Parathyroid adenoma (tissue), 2 donors: ENCODE data around the gene CPN1.
A peak's percentile ranks its signal among the peaks of the same experiment; 100 is the strongest.

Experiments
- H2AFZ ChIP-seq: fragments of 300-600 bp; sonication (generic); one replicate; pipeline ENCODE4 v1.7.0; 2017; ENCODE audit warnings: antibody characterized with exemption, mild to moderate bottlenecking
- H3K27ac ChIP-seq: fragments of 300-600 bp; sonication (generic); one replicate; pipeline ENCODE4 v1.7.0; 2017
- H3K27me3 ChIP-seq: fragments of 300-600 bp; sonication (generic); one replicate; pipeline ENCODE4 v1.7.0; 2017; ENCODE audit warnings: low read length; ENCODE audit not compliant: control insufficient read depth, insufficient read depth
- H3K36me3 ChIP-seq: fragments of 300-600 bp; sonication (generic); one replicate; pipeline ENCODE4 v1.7.0; 2017; ENCODE audit warnings: low read length; ENCODE audit not compliant: control insufficient read depth, insufficient read depth
- H3K4me1 ChIP-seq: fragments of 300-600 bp; sonication (generic); one replicate; pipeline ENCODE4 v1.7.0; 2017; ENCODE audit warnings: control low read depth
- H3K4me2 ChIP-seq: fragments of 300-600 bp; sonication (generic); one replicate; pipeline ENCODE4 v1.7.0; 2017; ENCODE audit warnings: low read length
- H3K4me3 ChIP-seq: fragments of 300-600 bp; sonication (generic); one replicate; pipeline ENCODE4 v1.7.0; 2017; ENCODE audit warnings: low read depth, low read length
- H3K79me2 ChIP-seq: fragments of 300-600 bp; sonication (generic); one replicate; pipeline ENCODE4 v1.7.0; 2017; ENCODE audit warnings: control low read depth
- H3K9ac ChIP-seq: fragments of 300-600 bp; sonication (generic); one replicate; pipeline ENCODE4 v1.7.0; 2017; ENCODE audit warnings: mild to moderate bottlenecking
- H3K9me3 ChIP-seq: fragments of 300-600 bp; sonication (generic); one replicate; pipeline ENCODE4 v1.7.0; 2017; ENCODE audit warnings: low read length; ENCODE audit not compliant: control insufficient read depth
- CTCF ChIP-seq: fragments of 300-600 bp; sonication (generic); IDR thresholded peaks from one replicate; pipeline ENCODE4 v1.7.0; 2017; ENCODE audit warnings: antibody characterized with exemption, mild to moderate bottlenecking
- donor health status: primary hyperparathyroidism.

Gene CPN1

GRCh38 chr10:100021322-100021721, 60.3 kb downstream of the CPN1 start:
- Histone ChIP-seq H3K36me3 (no peaks in the 10 kb centered on the region), H3K4me2 (no peak overlapping the region), H3K79me2 (no peaks in the 10 kb centered on the region), H2AFZ (no peak overlapping the region), H3K27me3 (no peaks in the 10 kb centered on the region), H3K9ac (no peak overlapping the region), H3K27ac (peak overlapping the region; percentile 57), H3K4me3 (no peak overlapping the region), H3K9me3 (no peaks in the 10 kb centered on the region), H3K4me1 (peaks cover 35% of the 10 kb centered on the region)
- no peak for TF ChIP-seq CTCF

GRCh38 chr10:100020886-100021253, 60.8 kb downstream of the CPN1 start:
- H3K27me3 ChIP-seq: no peaks in the 10 kb centered on the region
- no peak for TF ChIP-seq CTCF

GRCh38 chr10:100020142-100020885, 61.4 kb downstream of the CPN1 start:
- H3K4me3 ChIP-seq: no peak overlapping the region
- no peaks in the 10 kb centered on the region for H3K9me3 ChIP-seq
- peaks cover 28% of the 10 kb centered on the region for H3K4me1 ChIP-seq
- no peaks in the 10 kb centered on the region for H3K27me3 ChIP-seq
- no peak overlapping the region for H3K9ac ChIP-seq
- H2AFZ ChIP-seq: peak overlapping the region; percentile 35
- H3K27ac ChIP-seq: peak overlapping the region; percentile 57
- no peaks in the 10 kb centered on the region for H3K79me2 ChIP-seq
- H3K4me2 ChIP-seq: no peak overlapping the region
- no peaks in the 10 kb centered on the region for H3K36me3 ChIP-seq
- TF ChIP-seq CTCF: no peak

More at GRCh38 chr10:100020886-100021253, 60.8 kb downstream of the CPN1 start:
- Histone ChIP-seq H3K4me2 (no peak overlapping the region), H3K79me2 (no peaks in the 10 kb centered on the region), H3K27ac (peak overlapping the region; percentile 57), H3K36me3 (no peaks in the 10 kb centered on the region), H3K9ac (no peak overlapping the region), H2AFZ (peak overlapping the region; percentile 23), H3K4me1 (peaks cover 31% of the 10 kb centered on the region), H3K9me3 (no peaks in the 10 kb centered on the region), H3K4me3 (no peak overlapping the region)

- H3K79me2 ChIP-seq: no peaks in the 10 kb centered on the region
- H3K36me3 ChIP-seq: no peaks in the 10 kb centered on the region
- H2AFZ ChIP-seq: peak overlapping the region; percentile 35
- peaks cover 23% of the 10 kb centered on the region for H3K4me1 ChIP-seq
- H3K27ac ChIP-seq: peak overlapping the region; percentile 57
- H3K27me3 ChIP-seq: no peaks in the 10 kb centered on the region
- H3K9ac ChIP-seq: no peak overlapping the region
- TF ChIP-seq CTCF: peak; percentile 30
- H3K4me2 ChIP-seq: no peak overlapping the region
- no peaks in the 10 kb centered on the region for H3K9me3 ChIP-seq
- no peak overlapping the region for H3K4me3 ChIP-seq
These were observed 61.9 kb downstream of the CPN1 start for GRCh38 chr10:100019787-100020141.
